ENCODE measurements around the gene CELF2.

GRCh38 chr10:11301571-11302111, 284.0 kb downstream of the CELF2 start:
- TF ChIP-seq POLR2AphosphoS5 (IDR thresholded peaks at IDR 0.05; ENCODE audit: low read depth, low read length) (no peak), TAF1 (IDR thresholded peaks at IDR 0.05; ENCODE audit: borderline replicate concordance, insufficient read depth, low read length) (no peak), REST (IDR thresholded peaks at IDR 0.05; ENCODE audit: insufficient read depth in 1 of 2, low read depth in 2 of 2, low read length in 2 of 2) (no peak)

All from PFSK-1 (cell line).